Heart right ventricle (tissue), 16 donors: Measurements from ENCODE around the gene KIF4A. TPM values are rescaled to one million over a fixed set of nuclear protein-coding genes. Genes with fewer than 3 reads are reported as not detected.
A peak's percentile ranks its signal among the peaks of the same experiment; 100 is the strongest.

Experiments used
- ATAC-seq, 8 donors: fragments of 200-7000 bp; cut with Tn5 transposase; one replicate each; pipeline ENCODE4 v1.9.1; 2020; ENCODE audit warnings: mild to moderate bottlenecking in 8 of 8, moderate library complexity in 8 of 8, moderate number of reproducible peaks in 1 of 8
- DNase-seq, 2 donors: peaks; one replicate each; pipeline ENCODE4 v3.0.0-alpha.2; 2020
- H3K27ac ChIP-seq, 10 donors: fragments of 200-600 bp; sonication (generic) in 2 of 10; one replicate each; pipeline versions ENCODE4 v1.5.0 to v1.8.0; 2020 to 2022; ENCODE audit warnings: mild to moderate bottlenecking in 3 of 10
- H3K27me3 ChIP-seq, 7 donors: fragments of 200-600 bp; one replicate each; pipeline ENCODE4 v1.8.0; 2021 to 2022; ENCODE audit warnings: mild to moderate bottlenecking in 2 of 7
- H3K36me3 ChIP-seq, 9 donors: fragments of 200-600 bp; sonication (generic) in 1 of 9; one replicate each; pipeline versions ENCODE4 v1.5.0 to v1.8.0; 2020 to 2022; ENCODE audit warnings: mild to moderate bottlenecking in 2 of 9
- H3K4me1 ChIP-seq, 9 donors: fragments of 200-600 bp; sonication (generic) in 1 of 9; one replicate each; pipeline versions ENCODE4 v1.5.0 to v1.8.0; 2020 to 2022; ENCODE audit warnings: mild to moderate bottlenecking in 4 of 9
- H3K4me3 ChIP-seq, 10 donors: fragments of 200-600 bp; sonication (generic) in 2 of 10; one replicate each; pipeline versions ENCODE4 v1.5.0 to v1.8.0; 2020 to 2022; ENCODE audit warnings: mild to moderate bottlenecking in 7 of 10, moderate library complexity in 2 of 10
- H3K9me3 ChIP-seq, 11 donors: fragments of 200-600 bp in 10 of 11; sonication (generic) in 2 of 11; one replicate each; pipeline versions ENCODE4 v1.5.0 to v1.8.0; 2013 to 2022; ENCODE audit warnings: mild to moderate bottlenecking in 2 of 11, control low read depth in 1 of 11, moderate library complexity in 1 of 11
- CTCF ChIP-seq, 9 donors: fragments of 200-600 bp; sonication (generic) in 2 of 9; IDR thresholded peaks; one replicate each; pipeline versions ENCODE4 v1.5.0 to v1.8.0; 2021 to 2022; ENCODE audit warnings: antibody characterized with exemption in 9 of 9, mild to moderate bottlenecking in 5 of 9, moderate library complexity in 1 of 9
- WGBS, 2 donors: extraction: QIAGEN DNeasy Blood & Tissue Kit; methylation state at CpG; one replicate each; pipeline ENCODE4 v1.1.7; 2013; ENCODE audit warnings: inconsistent platforms in 1 of 2; 5-methylcytosine and 5-hydroxymethylcytosine counted together
- intact Hi-C, 10 donors: fragments of 100-400 bp; cut with DNase I; formaldehyde crosslinking; loops; one replicate each; pipeline versions ENCODE4 v1.11.1 to v1.14.2; 2022
- polyA plus RNA-seq, 2 donors: library from polyadenylated mRNA; stranded (reverse); fragments of 200-250 nt; gene quantifications; one replicate each; pipeline ENCODE4 v1.2.3, GENCODE V29; 2013
- total RNA-seq, 10 donors: library from RNA; stranded (reverse); fragmentation: NEBNext Ultra II Directional in 3 of 10; extraction: Animal tissue kit (Norgen Biotek cat#: 25700) in 3 of 10; gene quantifications; one replicate each; pipeline versions ENCODE4 v1.2.1 to v1.2.4, GENCODE V29; 2021 to 2023
- donor health status: Arrhythmogenic right ventricular cardiomyopathy.
- donor health status: ischemic (EF 13 %, LVEDD 7.1; RV severe dilation, severe dysfunction).
- donor health status: healthy with polysubstance abuse.
- donor health status: DM: no; HTN: yes; CAD: no.
- donor health status: DM: no; HTN: no; CAD: no.
- donor health status: ischemic (EF 25% LVEDD 6.9; RV normal size, moderate dysfunction).
- donor health status: ischemic (EF 25% LVEDD 5.7; RV mildly dilated, moderate dysfunction).
- donor health status: healthy.
- donor health status: DM: yes; HTN: yes; CAD: no.
- donor health status: Ischemic cardiomyopathy.
- donor health status: ischemic (EF 35%, LVEDD 5.7; RV mildly dilated, moderate dysfunction).
- donor health status: nonischemic (EF 11% LVEDD 7.7; RV severe dilation, severe dysfunction).
- donor health status: DM: yes; HTN: yes; CAD: no.
- donor health status: PGD.
- donor health status: ischemic (EF 29% LVEDD 5.4; RV normal size, mild dysfunction).
- donor health status: nonischemic (EF 23%, LVEDD 6.1; RV moderate dilation, normal function).

Gene KIF4A
- total and polyA plus RNA-seq, 12 donors: 0.07 to 2.8 (median 0.24) TPM; not detected in 4

- H3K4me3 ChIP-seq: peak overlapping the region; percentile 49 to 80 (median 70)
- H3K4me1 ChIP-seq: peaks cover 0 to 17% (median 6%) of the 10 kb centered on the region in 9 donors
- DNase-seq: no peak
- no peaks in the 10 kb centered on the region for H3K9me3 ChIP-seq
- WGBS, 2 donors: 56 to 63% methylated on average over 15 of the region's 15 CpGs
- H3K36me3 ChIP-seq: no peaks in the 10 kb centered on the region
- peak overlapping the region in 5 of 10 donors; percentile 76 to 89 (median 88) for H3K27ac ChIP-seq
- peaks cover 0 to 32% (median 0%) of the 10 kb centered on the region in 7 donors for H3K27me3 ChIP-seq
- TF ChIP-seq CTCF (IDR thresholded peaks at IDR 0.05): no peak
- intact Hi-C loops: loop anchor here in 1 of 10 donors (2.0 kb wide), 1 partner anchor 236 kb away; no protein-coding TSS in a partner anchor
- ATAC-seq: no peak
These were observed 143.3 kb downstream of the KIF4A start for GRCh38 chrX:70432936-70433847.

GRCh38 chrX:70433848-70434351 lies 144.0 kb downstream of the KIF4A start:
- H3K9me3 ChIP-seq: no peaks in the 10 kb centered on the region
- no peaks in the 10 kb centered on the region for H3K36me3 ChIP-seq
- ATAC-seq: peak; percentile 63 to 90 (median 80)
- peak overlapping the region; percentile 4 to 89 (median 85) for H3K27ac ChIP-seq
- H3K4me3 ChIP-seq: peak overlapping the region; percentile 49 to 80 (median 70)
- peak; percentile 58 to 84 (median 69) for TF ChIP-seq CTCF (IDR thresholded peaks at IDR 0.05)
- peaks cover 0 to 17% (median 9%) of the 10 kb centered on the region in 9 donors for H3K4me1 ChIP-seq
- DNase-seq: peak; percentile 60 to 70
- WGBS, 2 donors: 1% methylated on average over 33 to 37 of the region's 37 CpGs
- H3K27me3 ChIP-seq: peaks cover 0 to 38% (median 0%) of the 10 kb centered on the region in 7 donors
- intact Hi-C loops: loop anchor here in 1 of 10 donors (2.0 kb wide), 1 partner anchor 237 kb away; no protein-coding TSS in a partner anchor

DNA sequence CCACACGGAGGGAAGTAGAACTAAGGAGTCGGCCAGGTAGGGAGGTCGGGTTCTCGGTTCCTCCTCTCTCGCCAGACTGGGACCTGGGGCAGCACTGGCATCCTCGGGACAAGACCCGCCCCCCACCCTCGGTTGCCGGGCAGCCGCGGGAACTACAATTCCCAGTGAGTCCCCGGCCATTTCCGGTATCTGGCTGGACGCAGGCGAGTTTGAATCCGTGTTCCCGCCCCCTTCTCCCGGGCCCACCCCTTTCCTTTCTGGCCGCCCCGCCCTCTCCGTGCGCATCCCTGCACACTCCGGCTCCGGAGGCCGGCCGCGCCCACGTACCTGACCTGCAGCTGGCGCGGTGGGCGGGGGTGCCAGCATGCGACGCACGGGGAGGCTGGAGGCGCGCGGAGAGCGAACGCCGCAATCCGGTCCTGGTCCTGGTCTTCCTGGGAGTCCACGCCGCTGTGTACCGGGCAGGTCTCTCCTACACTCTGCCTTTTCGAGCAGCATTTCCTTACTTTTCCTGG lies 144.5 kb downstream of the KIF4A start:
- WGBS, 2 donors: 0% methylated on average over 25 to 45 of the region's 45 CpGs
- no peaks in the 10 kb centered on the region for H3K36me3 ChIP-seq
- H3K4me3 ChIP-seq: peak overlapping the region; percentile 49 to 80 (median 70)
- peak overlapping the region; percentile 52 to 89 (median 85) for H3K27ac ChIP-seq
- H3K9me3 ChIP-seq: no peaks in the 10 kb centered on the region
- peaks cover 0 to 43% (median 0%) of the 10 kb centered on the region in 7 donors for H3K27me3 ChIP-seq
- DNase-seq (peak; percentile 86 to 87), ATAC-seq (peak; percentile 92 to 96 (median 94))
- intact Hi-C loops: no loop called here
- H3K4me1 ChIP-seq: peaks cover 0 to 17% (median 9%) of the 10 kb centered on the region in 9 donors
- TF ChIP-seq CTCF (IDR thresholded peaks at IDR 0.05): no peak

GRCh38 chrX:70434914-70435586 lies 145.1 kb downstream of the KIF4A start:
- Histone ChIP-seq H3K27ac (peak overlapping the region; percentile 52 to 89 (median 85)), H3K27me3 (peaks cover 0 to 47% (median 0%) of the 10 kb centered on the region in 7 donors), H3K4me1 (peaks cover 0 to 17% (median 9%) of the 10 kb centered on the region in 9 donors), H3K9me3 (no peaks in the 10 kb centered on the region), H3K36me3 (no peaks in the 10 kb centered on the region), H3K4me3 (peak overlapping the region; percentile 49 to 80 (median 70))
- no peak for TF ChIP-seq CTCF (IDR thresholded peaks at IDR 0.05)
- ATAC-seq (peak; percentile 38 to 83 (median 70)), DNase-seq (peak; percentile 31 to 71)
- intact Hi-C loops: no loop called here
- WGBS, 2 donors: 6 to 10% methylated on average over 14 to 17 of the region's 17 CpGs
